ENCODE measurements around the gene MRPL20.
"Not testable (repeated sequence)": the region's sequence is repeated elsewhere in the genome, so short reads cannot be mapped to it uniquely, and the experiment has no call there.

MRPL20 gene

DNA sequence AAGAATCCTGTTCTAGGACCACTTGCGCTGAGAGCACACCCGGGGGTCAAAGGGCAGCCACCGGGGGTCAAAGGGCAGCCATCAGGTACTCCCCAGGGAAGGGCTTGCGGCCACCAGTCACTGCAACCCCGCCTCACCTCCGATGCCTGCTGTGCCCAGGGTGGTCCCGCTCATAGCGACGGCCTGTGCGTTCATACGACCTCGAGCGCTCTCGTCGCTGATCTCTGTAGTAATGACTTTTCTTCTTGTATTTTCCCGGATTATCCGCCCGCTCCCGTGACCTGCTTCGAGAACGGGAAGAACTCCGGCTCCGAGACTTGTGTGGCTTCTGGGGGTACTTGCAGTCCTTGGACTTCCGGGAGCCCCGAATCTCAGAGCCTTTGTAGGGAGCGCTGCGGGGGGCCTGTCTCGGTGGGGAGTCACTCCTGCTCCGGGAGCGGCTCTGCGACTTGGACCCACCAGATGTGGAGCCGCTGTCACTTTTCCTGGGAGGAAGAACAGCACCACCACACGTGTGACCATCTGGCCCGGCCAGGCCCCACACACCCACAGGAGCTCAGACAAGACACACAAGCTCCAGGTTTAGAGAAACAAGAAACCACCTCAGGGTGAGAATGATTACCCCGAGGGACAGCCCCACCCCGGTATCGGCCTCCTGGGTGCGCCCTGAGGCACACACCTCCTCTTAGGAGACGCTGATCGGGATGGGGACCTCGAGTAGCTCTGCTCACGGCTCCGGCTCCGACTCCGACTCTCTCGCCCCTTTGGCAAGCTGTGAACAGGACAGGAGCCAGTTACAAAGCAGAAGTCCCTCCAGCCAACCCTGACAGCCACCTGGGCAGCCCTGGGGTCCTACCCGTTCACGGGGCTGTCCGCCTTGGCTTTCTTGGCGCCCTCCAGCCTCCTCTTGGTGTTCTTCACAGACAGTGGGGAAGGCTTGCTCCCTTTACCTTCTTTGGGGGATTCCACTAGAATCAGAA is 19.7 kb downstream of the MRPL20 start:
- H3K27me3 ChIP-seq (ENCODE audit: insufficient read depth, poor library complexity, severe bottlenecking) = no peaks in the 10 kb centered on the region
- no peaks in the 10 kb centered on the region for H3K9me3 ChIP-seq (ENCODE audit: severe bottlenecking)
- TF ChIP-seq CTCF (IDR thresholded peaks at IDR 0.05; ENCODE audit: poor library complexity, severe bottlenecking) = no peak
- ATAC-seq (ENCODE audit: low read depth) (no peak), DNase-seq (ENCODE audit: low spot score) (no peak)
- H3K27ac ChIP-seq (ENCODE audit: poor library complexity, severe bottlenecking) = no peak overlapping the region
- no peak overlapping the region for H3K4me3 ChIP-seq (ENCODE audit: severe bottlenecking)
- H3K4me1 ChIP-seq (ENCODE audit: insufficient read depth, poor library complexity, severe bottlenecking) = no peaks in the 10 kb centered on the region
- peaks cover 68% of the 10 kb centered on the region for H3K36me3 ChIP-seq (ENCODE audit: low read depth)

DNA sequence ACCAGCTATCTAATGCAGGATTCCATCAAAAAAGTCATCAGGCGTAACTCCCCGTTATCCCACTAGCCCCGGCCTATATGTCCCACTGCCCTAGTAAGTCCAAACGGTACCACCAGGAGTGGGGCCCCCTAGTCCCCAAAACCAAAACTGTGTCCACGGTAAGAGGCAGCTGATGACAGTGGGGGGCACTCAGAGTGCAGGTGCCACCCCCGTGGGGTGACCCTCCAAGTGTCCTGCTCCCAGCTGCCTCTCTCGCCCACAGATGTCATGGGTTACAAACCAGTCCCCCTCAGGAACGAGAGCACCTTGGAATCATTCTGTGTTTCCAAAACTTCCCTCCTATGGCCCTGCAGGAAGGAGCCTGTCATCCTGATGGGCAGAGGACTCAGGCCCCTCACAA is 21.2 kb downstream of the MRPL20 start:
- no peaks in the 10 kb centered on the region for H3K27me3 ChIP-seq (ENCODE audit: insufficient read depth, poor library complexity, severe bottlenecking)
- ATAC-seq (ENCODE audit: low read depth) = peak; percentile 35; the same call in 1 of the 3 replicates

DNA sequence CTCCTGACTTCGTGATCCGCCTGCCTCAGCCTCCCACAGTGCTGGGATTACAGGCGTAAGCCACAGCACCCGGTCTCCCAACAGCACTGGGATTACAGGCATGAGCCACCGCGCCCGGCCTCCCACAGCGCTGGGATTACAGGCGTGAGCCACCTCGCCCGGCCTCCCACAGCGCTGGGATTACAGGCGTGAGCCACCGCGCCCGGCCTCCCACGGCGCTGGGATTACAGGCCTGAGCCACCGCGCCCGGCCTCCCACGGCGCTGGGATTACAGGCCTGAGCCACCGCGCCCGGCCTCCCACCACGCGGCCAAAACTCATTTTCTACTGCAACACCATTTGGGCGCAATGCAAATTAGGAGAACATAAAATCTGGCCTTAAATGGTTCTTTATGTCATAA is 21.8 kb downstream of the MRPL20 start:
- peaks cover 48% of the 10 kb centered on the region for H3K36me3 ChIP-seq (ENCODE audit: low read depth)
- not testable (repeated sequence) for ATAC-seq (ENCODE audit: low read depth)

More for the DNA sequence above, 21.2 kb downstream of the MRPL20 start:
- DNase-seq (ENCODE audit: low spot score) = no peak
- H3K36me3 ChIP-seq (ENCODE audit: low read depth) = peaks cover 54% of the 10 kb centered on the region
- no peaks in the 10 kb centered on the region for H3K9me3 ChIP-seq (ENCODE audit: severe bottlenecking)
- H3K27ac ChIP-seq (ENCODE audit: poor library complexity, severe bottlenecking) = no peak overlapping the region
- TF ChIP-seq CTCF (IDR thresholded peaks at IDR 0.05; ENCODE audit: poor library complexity, severe bottlenecking) = no peak
- H3K4me3 ChIP-seq (ENCODE audit: severe bottlenecking) = no peak overlapping the region
- no peaks in the 10 kb centered on the region for H3K4me1 ChIP-seq (ENCODE audit: insufficient read depth, poor library complexity, severe bottlenecking)

GRCh38 chr1:1381294-1381693 is 25.8 kb downstream of the MRPL20 start:
- no peak for TF ChIP-seq CTCF (IDR thresholded peaks at IDR 0.05; ENCODE audit: poor library complexity, severe bottlenecking)
- H3K9me3 ChIP-seq (ENCODE audit: severe bottlenecking) = no peaks in the 10 kb centered on the region
- no peak for ATAC-seq (ENCODE audit: low read depth)

More for the DNA sequence above, 21.8 kb downstream of the MRPL20 start:
- H3K27me3 ChIP-seq (ENCODE audit: insufficient read depth, poor library complexity, severe bottlenecking); H3K27ac ChIP-seq (ENCODE audit: poor library complexity, severe bottlenecking); H3K9me3 ChIP-seq (ENCODE audit: severe bottlenecking); DNase-seq (ENCODE audit: low spot score); H3K4me3 ChIP-seq (ENCODE audit: severe bottlenecking); H3K4me1 ChIP-seq (ENCODE audit: insufficient read depth, poor library complexity, severe bottlenecking): not testable (repeated sequence)

GRCh38 chr1:1380860-1381259 is 26.2 kb downstream of the MRPL20 start:
- no peaks in the 10 kb centered on the region for H3K27me3 ChIP-seq (ENCODE audit: insufficient read depth, poor library complexity, severe bottlenecking)
- TF ChIP-seq CTCF (IDR thresholded peaks at IDR 0.05; ENCODE audit: poor library complexity, severe bottlenecking) = no peak
- H3K4me3 ChIP-seq (ENCODE audit: severe bottlenecking) = no peak overlapping the region
- H3K27ac ChIP-seq (ENCODE audit: poor library complexity, severe bottlenecking) = no peak overlapping the region
- no peaks in the 10 kb centered on the region for H3K9me3 ChIP-seq (ENCODE audit: severe bottlenecking)
- no peaks in the 10 kb centered on the region for H3K4me1 ChIP-seq (ENCODE audit: insufficient read depth, poor library complexity, severe bottlenecking)
- H3K36me3 ChIP-seq (ENCODE audit: low read depth) = peaks cover 3% of the 10 kb centered on the region
- ATAC-seq (ENCODE audit: low read depth) (no peak), DNase-seq (ENCODE audit: low spot score) (no peak)

More at GRCh38 chr1:1381294-1381693, 25.8 kb downstream of the MRPL20 start:
- no peak overlapping the region for H3K27ac ChIP-seq (ENCODE audit: poor library complexity, severe bottlenecking)
- no peak overlapping the region for H3K4me3 ChIP-seq (ENCODE audit: severe bottlenecking)
- peaks cover 7% of the 10 kb centered on the region for H3K36me3 ChIP-seq (ENCODE audit: low read depth)
- H3K4me1 ChIP-seq (ENCODE audit: insufficient read depth, poor library complexity, severe bottlenecking) = no peaks in the 10 kb centered on the region
- no peaks in the 10 kb centered on the region for H3K27me3 ChIP-seq (ENCODE audit: insufficient read depth, poor library complexity, severe bottlenecking)
- no peak for DNase-seq (ENCODE audit: low spot score)
